DOHH2 (cell line): ENCODE results near the gene NANOS1.

Experiments
- H3F3A ChIP-seq: fragments of 200-600 bp; sonication (generic), shearing (Covaris generic); 2 replicates; pipeline ENCODE4 v1.6.0; 2016; ENCODE audit warnings: antibody characterized with exemption, mild to moderate bottlenecking; ENCODE audit not compliant: control insufficient read depth, insufficient read depth
- H3K27ac ChIP-seq: fragments of 200-600 bp; sonication (generic); 2 replicates; pipeline ENCODE4 v1.5.1; 2014; ENCODE audit warnings: low read depth, mild to moderate bottlenecking, low read length, moderate library complexity
- H3K27me3 ChIP-seq: fragments of 200-600 bp; sonication (generic); 2 replicates; pipeline ENCODE4 v1.6.1; 2014; ENCODE audit warnings: mild to moderate bottlenecking, low read length, mixed read lengths; ENCODE audit not compliant: control insufficient read depth
- H3K36me3 ChIP-seq: fragments of 200-600 bp; sonication (generic); 2 replicates; pipeline ENCODE4 v1.6.1; 2014; ENCODE audit warnings: mild to moderate bottlenecking, low read length, moderate library complexity, mixed read lengths; ENCODE audit not compliant: control insufficient read depth
- H3K4me1 ChIP-seq: fragments of 200-600 bp; sonication (generic); 2 replicates; pipeline ENCODE4 v1.6.1; 2014; ENCODE audit warnings: mild to moderate bottlenecking, low read length, mixed read lengths; ENCODE audit not compliant: control insufficient read depth
- H3K4me2 ChIP-seq: fragments of 200-600 bp; sonication (generic); 2 replicates; pipeline ENCODE4 v1.6.0; 2014; ENCODE audit warnings: mild to moderate bottlenecking, low read length, moderate library complexity
- H3K4me3 ChIP-seq: fragments of 200-600 bp; sonication (generic); 2 replicates; pipeline ENCODE4 v1.5.1; 2014; ENCODE audit warnings: mild to moderate bottlenecking, low read length, mixed read lengths
- H3K79me2 ChIP-seq: fragments of 200-600 bp; sonication (generic); 2 replicates; pipeline ENCODE4 v1.6.1; 2014; ENCODE audit warnings: mild to moderate bottlenecking, low read length, mixed read lengths; ENCODE audit not compliant: control insufficient read depth
- H3K9me2 ChIP-seq: fragments of 200-600 bp; sonication (generic); replicated peaks from 2 replicates; pipeline ENCODE4 v1.6.1; 2014; ENCODE audit warnings: mild to moderate bottlenecking, low read length, mixed read lengths; ENCODE audit not compliant: control insufficient read depth
- H3K9me3 ChIP-seq: fragments of 200-600 bp; sonication (generic); 2 replicates; pipeline ENCODE4 v1.6.1; 2014; ENCODE audit warnings: antibody characterized with exemption, low read length, mixed read lengths; ENCODE audit not compliant: control insufficient read depth, insufficient read depth
- H4K20me1 ChIP-seq: fragments of 200-600 bp; sonication (generic); 2 replicates; pipeline ENCODE4 v1.6.0; 2014; ENCODE audit warnings: low read depth, mild to moderate bottlenecking, antibody characterized with exemption, low read length, moderate library complexity; ENCODE audit not compliant: control insufficient read depth, insufficient read depth
- EZH2phosphoT487 ChIP-seq: fragments of 200-600 bp; sonication (generic); IDR thresholded peaks from 2 replicates; pipeline ENCODE4 v1.6.1; 2017; ENCODE audit warnings: borderline replicate concordance, mild to moderate bottlenecking, antibody characterized with exemption, low read length, moderate library complexity, mixed read lengths
- TF ChIP-seq, protein P1 (sequence below): fragments of 200-600 bp; sonication (generic); IDR thresholded peaks from one replicate; pipeline ENCODE4 v1.5.1; 2014; ENCODE audit warnings: antibody characterized with exemption, mild to moderate bottlenecking, low read depth, low read length; ENCODE audit not compliant: poor library complexity, severe bottlenecking

NANOS1 gene

DNA sequence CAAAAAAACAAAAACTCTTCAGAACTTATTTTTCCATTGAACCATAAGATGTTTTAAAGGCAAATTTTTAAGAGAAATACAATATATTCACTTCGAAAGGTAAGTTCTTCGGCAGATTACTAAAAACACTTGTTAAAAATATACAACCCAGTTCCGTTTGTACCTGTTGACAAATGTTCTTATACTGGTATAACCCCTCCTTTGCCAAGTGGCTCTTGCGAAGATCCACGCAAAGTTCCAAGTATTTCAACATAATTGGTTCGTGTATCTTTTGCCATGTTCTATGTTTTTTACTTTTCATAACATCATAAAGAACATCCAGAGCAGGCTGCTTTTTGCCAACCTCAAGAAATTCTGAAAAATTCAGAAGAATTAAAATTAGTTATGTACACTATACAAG is 44.1 kb downstream of the NANOS1 start:
- peaks cover 85% of the 10 kb centered on the region for H3K36me3 ChIP-seq
- H3K27me3 ChIP-seq: no peaks in the 10 kb centered on the region
- peaks cover 34% of the 10 kb centered on the region for H4K20me1 ChIP-seq
- H3K9me2 ChIP-seq: no peaks in the 10 kb centered on the region
- H3K9me3 ChIP-seq: no peaks in the 10 kb centered on the region
- H3K4me2 ChIP-seq: no peak overlapping the region
- TF ChIP-seq, protein P1, sequence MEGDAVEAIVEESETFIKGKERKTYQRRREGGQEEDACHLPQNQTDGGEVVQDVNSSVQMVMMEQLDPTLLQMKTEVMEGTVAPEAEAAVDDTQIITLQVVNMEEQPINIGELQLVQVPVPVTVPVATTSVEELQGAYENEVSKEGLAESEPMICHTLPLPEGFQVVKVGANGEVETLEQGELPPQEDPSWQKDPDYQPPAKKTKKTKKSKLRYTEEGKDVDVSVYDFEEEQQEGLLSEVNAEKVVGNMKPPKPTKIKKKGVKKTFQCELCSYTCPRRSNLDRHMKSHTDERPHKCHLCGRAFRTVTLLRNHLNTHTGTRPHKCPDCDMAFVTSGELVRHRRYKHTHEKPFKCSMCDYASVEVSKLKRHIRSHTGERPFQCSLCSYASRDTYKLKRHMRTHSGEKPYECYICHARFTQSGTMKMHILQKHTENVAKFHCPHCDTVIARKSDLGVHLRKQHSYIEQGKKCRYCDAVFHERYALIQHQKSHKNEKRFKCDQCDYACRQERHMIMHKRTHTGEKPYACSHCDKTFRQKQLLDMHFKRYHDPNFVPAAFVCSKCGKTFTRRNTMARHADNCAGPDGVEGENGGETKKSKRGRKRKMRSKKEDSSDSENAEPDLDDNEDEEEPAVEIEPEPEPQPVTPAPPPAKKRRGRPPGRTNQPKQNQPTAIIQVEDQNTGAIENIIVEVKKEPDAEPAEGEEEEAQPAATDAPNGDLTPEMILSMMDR: no peak
- no peak for TF ChIP-seq EZH2phosphoT487
- H3F3A ChIP-seq: peaks cover 22% of the 10 kb centered on the region
- peak overlapping the region; percentile 0; the same call in 1 of the 2 replicates for H3K27ac ChIP-seq
- H3K4me1 ChIP-seq: peaks cover 34% of the 10 kb centered on the region
- H3K4me3 ChIP-seq: no peak overlapping the region
- peaks cover 97% of the 10 kb centered on the region for H3K79me2 ChIP-seq

DNA sequence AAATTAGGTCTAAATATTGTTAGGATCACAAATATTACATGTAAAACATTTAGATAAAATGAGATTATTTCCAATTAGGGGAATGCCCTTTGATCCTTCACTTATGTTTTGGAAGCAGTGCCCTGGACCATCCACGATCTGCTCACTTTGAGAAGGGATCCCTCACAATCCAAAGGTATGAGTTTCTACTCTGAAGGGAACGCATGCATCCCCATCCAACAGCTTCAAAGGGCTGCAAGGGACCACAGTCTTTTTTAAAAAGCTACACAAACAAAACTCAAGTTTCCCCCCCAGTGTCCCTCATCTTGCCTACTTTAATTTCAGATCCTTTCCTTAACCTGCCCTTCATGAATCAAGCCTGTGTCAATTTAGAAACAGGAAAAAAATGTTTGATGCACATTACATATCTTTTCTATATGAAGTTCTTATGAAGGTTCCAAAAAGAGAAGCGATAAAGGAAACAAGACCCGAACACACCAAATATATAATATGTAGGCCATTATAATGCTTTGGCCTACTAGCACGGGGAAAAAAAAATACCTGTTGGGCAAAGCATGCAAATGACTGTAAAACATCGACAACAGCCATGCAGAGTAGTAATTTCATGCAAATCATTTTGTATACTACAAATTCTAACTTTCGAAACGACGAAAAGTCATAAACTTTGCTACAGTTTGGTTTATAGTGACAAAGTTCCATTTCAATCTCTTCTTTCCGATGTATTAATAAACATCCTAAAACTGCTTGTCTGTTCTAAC is 49.1 kb downstream of the NANOS1 start:
- peaks cover 62% of the 10 kb centered on the region for H3K36me3 ChIP-seq

DNA sequence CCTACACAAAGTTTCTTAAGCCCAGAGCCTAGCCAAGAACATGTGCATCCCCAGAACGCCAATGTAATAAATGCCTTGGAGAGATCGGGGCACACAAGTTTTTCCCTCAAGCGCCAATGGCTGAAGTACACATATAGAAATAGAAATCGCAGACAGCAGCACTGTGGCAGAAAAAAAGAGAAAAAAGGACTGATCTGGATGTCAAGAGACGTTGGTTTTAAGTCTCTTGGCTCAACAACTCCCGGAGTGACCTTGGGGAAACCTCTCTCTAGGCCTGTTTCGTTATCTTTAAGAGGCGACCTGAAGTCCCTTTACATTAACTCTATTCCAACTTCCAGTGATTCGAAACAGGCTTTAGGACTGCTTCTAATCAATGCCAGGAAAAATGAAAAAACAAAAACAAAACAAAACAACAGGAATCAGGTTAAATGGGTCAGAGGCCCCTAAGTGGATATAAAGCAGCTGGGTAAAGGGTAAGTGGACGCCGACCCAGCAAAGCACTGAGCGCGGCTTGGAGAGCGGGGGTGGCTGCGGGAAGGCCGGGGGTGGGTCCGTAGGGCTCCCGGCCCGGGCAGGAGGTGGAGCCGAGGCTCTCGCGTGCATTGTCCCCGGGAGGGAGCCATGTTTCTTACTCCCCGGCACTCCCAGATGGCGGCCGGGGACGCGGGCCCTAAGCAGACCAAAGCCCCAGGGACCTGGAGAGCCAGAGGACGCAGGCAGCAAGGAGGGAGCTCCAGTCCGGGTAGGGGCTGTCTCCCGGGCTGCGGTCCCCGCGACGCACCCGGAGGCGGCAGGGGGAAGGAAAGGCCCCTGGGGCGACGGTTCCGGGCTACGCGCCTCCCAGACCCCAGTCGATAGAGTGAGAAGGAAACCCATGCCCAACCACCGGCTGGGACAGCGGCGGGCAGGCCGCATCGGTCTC is 50.3 kb downstream of the NANOS1 start:
- peaks cover 27% of the 10 kb centered on the region for H4K20me1 ChIP-seq

More for the DNA sequence above, 49.1 kb downstream of the NANOS1 start:
- no peak for TF ChIP-seq EZH2phosphoT487
- Histone ChIP-seq H3K4me2 (peak overlapping the region; percentile 68), H3K27me3 (no peaks in the 10 kb centered on the region), H3F3A (peaks cover 14% of the 10 kb centered on the region), H3K27ac (peak overlapping the region; percentile 79), H4K20me1 (peaks cover 32% of the 10 kb centered on the region), H3K79me2 (peaks cover 84% of the 10 kb centered on the region), H3K9me3 (no peaks in the 10 kb centered on the region), H3K9me2 (no peaks in the 10 kb centered on the region), H3K4me3 (peak overlapping the region; percentile 88), H3K4me1 (peaks cover 50% of the 10 kb centered on the region)

More for the DNA sequence above, 50.3 kb downstream of the NANOS1 start:
- no peaks in the 10 kb centered on the region for H3K9me3 ChIP-seq
- H3K27ac ChIP-seq: peak overlapping the region; percentile 79
- H3K4me1 ChIP-seq: peaks cover 57% of the 10 kb centered on the region
- no peaks in the 10 kb centered on the region for H3K9me2 ChIP-seq
- H3K36me3 ChIP-seq: peaks cover 56% of the 10 kb centered on the region
- peak overlapping the region; percentile 88 for H3K4me3 ChIP-seq
- H3K79me2 ChIP-seq: peaks cover 72% of the 10 kb centered on the region
- H3F3A ChIP-seq: peaks cover 15% of the 10 kb centered on the region
- H3K4me2 ChIP-seq: peak overlapping the region; percentile 68
- H3K27me3 ChIP-seq: no peaks in the 10 kb centered on the region
- no peak for TF ChIP-seq EZH2phosphoT487
- TF ChIP-seq, protein P1: no peak
